Upper lobe of left lung (tissue), 6 donors: ENCODE measurements around the gene EFNA2. TPM values are rescaled to one million over a fixed set of nuclear protein-coding genes. Genes with fewer than 3 reads are reported as not detected.
A peak's percentile ranks its signal among the peaks of the same experiment; 100 is the strongest.

Source experiments
- ATAC-seq, 2 donors: fragments of 200-7000 bp; cut with Tn5 transposase; one replicate each; pipeline ENCODE4 v1.9.1; 2022; ENCODE audit warnings: mild to moderate bottlenecking in 2 of 2, moderate library complexity in 2 of 2; ENCODE audit not compliant: low FRiP score in 2 of 2
- DNase-seq, 2 donors: peaks; one replicate each; pipeline ENCODE4 v3.0.0-alpha.2; 2019 to 2020
- H3K27ac ChIP-seq, 4 donors: fragments of 200-600 bp; sonication (generic); one replicate each; pipeline ENCODE4 v1.5.1; 2016 to 2019
- H3K27me3 ChIP-seq, 4 donors: fragments of 200-600 bp; sonication (generic); one replicate each; pipeline ENCODE4 v1.5.1; 2017 to 2019
- H3K36me3 ChIP-seq, 4 donors: fragments of 200-600 bp; sonication (generic); one replicate each; pipeline ENCODE4 v1.5.1; 2016 to 2019
- H3K4me1 ChIP-seq, 4 donors: fragments of 200-600 bp; sonication (generic); one replicate each; pipeline ENCODE4 v1.5.1; 2018 to 2019
- H3K4me3 ChIP-seq, 4 donors: fragments of 200-600 bp; sonication (generic); one replicate each; pipeline ENCODE4 v1.5.1; 2017 to 2019; ENCODE audit warnings: mild to moderate bottlenecking in 2 of 4, moderate library complexity in 1 of 4
- H3K9me3 ChIP-seq, 4 donors: fragments of 200-600 bp; sonication (generic); one replicate each; pipeline ENCODE4 v1.5.1; 2018 to 2019
- CTCF ChIP-seq, 6 experiments: fragments of 450-650 bp in 4 of 6; fragments of 200-600 bp in 2 of 6; sonication (generic) in 2 of 6; IDR thresholded peaks; one replicate each; pipeline ENCODE4 v1.5.1; 2016 to 2019; ENCODE audit warnings: antibody characterized with exemption in 6 of 6
- EP300 ChIP-seq, 4 donors: sonication (generic); formaldehyde crosslinking; IDR thresholded peaks; one replicate each; pipeline ENCODE4 v1.5.1; 2017; ENCODE audit warnings: antibody characterized with exemption in 4 of 4, control low read depth in 2 of 4
- POLR2A ChIP-seq, 4 donors: fragments of 450-650 bp; IDR thresholded peaks; one replicate each; pipeline ENCODE4 v1.5.1; 2016 to 2017; ENCODE audit warnings: antibody characterized with exemption in 4 of 4, mild to moderate bottlenecking in 2 of 4
- POLR2AphosphoS5 ChIP-seq, 2 donors: sonication (generic); formaldehyde crosslinking; IDR thresholded peaks; one replicate each; pipeline ENCODE4 v1.5.1; 2017; ENCODE audit warnings: antibody characterized with exemption in 2 of 2
- WGBS, 2 donors: methylation state at CpG; one replicate each; pipeline ENCODE4 v1.1.5; 2017 to 2018; 5-methylcytosine and 5-hydroxymethylcytosine counted together
- total RNA-seq, 6 donors: library from RNA; depleted of rRNA in 4 of 6; stranded (reverse); fragments of >200 nt in 4 of 6; gene quantifications; one replicate each; pipeline versions ENCODE4 v1.1.0 to v1.2.1, GENCODE V29; 2016 to 2021
- donor health status: DM: no; HTN: no; CAD: no; lungs with moderate emphysema.
- donor health status: DM: no; HTN: yes; CAD: no; lungs with severe emphysema.

EFNA2 gene
- total RNA-seq, 6 donors from 2014 or later = not detected

GRCh38 chr19:1261798-1262622, 23.7 kb upstream of the EFNA2 start:
- ATAC-seq = peak in 1 of 2 donors; percentile 73
- DNase-seq = peak; percentile 93 to 96
- 21 to 24% methylated on average over 9 to 27 of the region's 28 CpGs for WGBS, 2 donors
- H3K4me1 ChIP-seq = peaks cover 78 to 94% (median 88%) of the 10 kb centered on the region in 4 donors
- H3K27ac ChIP-seq = peak overlapping the region; percentile 91 to 100 (median 98)
- H3K36me3 ChIP-seq = peaks cover 2 to 22% (median 16%) of the 10 kb centered on the region in 4 donors
- no peaks in the 10 kb centered on the region for H3K27me3 ChIP-seq
- peak overlapping the region; percentile 1 to 63 (median 58) for H3K4me3 ChIP-seq
- no peaks in the 10 kb centered on the region for H3K9me3 ChIP-seq
- TF ChIP-seq POLR2A (IDR thresholded peaks at IDR 0.05) = peak in 2 of 4 donors; percentile 39 to 73
- peak; percentile 43 to 48 for TF ChIP-seq POLR2AphosphoS5 (IDR thresholded peaks at IDR 0.05)
- TF ChIP-seq CTCF (IDR thresholded peaks at IDR 0.05) = no peak
- TF ChIP-seq EP300 (IDR thresholded peaks at IDR 0.05) = peak in 1 of 4 donors; percentile 8

- H3K27me3 ChIP-seq = no peaks in the 10 kb centered on the region
- TF ChIP-seq CTCF (IDR thresholded peaks at IDR 0.05) (no peak), POLR2AphosphoS5 (IDR thresholded peaks at IDR 0.05) (no peak), EP300 (IDR thresholded peaks at IDR 0.05) (no peak), POLR2A (IDR thresholded peaks at IDR 0.05) (no peak)
- H3K36me3 ChIP-seq = peaks cover 0 to 15% (median 9%) of the 10 kb centered on the region in 4 donors
- peak overlapping the region in 3 of 4 donors; percentile 5 to 63 (median 62) for H3K4me3 ChIP-seq
- ATAC-seq = no peak
- H3K27ac ChIP-seq = peak overlapping the region; percentile 91 to 100 (median 98)
- peaks cover 78 to 94% (median 88%) of the 10 kb centered on the region in 4 donors for H3K4me1 ChIP-seq
- H3K9me3 ChIP-seq = no peaks in the 10 kb centered on the region
- 43 to 47% methylated on average over 13 to 21 of the region's 21 CpGs for WGBS, 2 donors
- DNase-seq = peak in 1 of 2 donors; percentile 81
Measured at GRCh38 chr19:1262623-1263123, 23.0 kb upstream of the EFNA2 start.

- peak in 1 of 2 donors; percentile 33 for DNase-seq
- ATAC-seq = no peak
- H3K4me3 ChIP-seq = no peak overlapping the region
- peaks cover 78 to 94% (median 88%) of the 10 kb centered on the region in 4 donors for H3K4me1 ChIP-seq
- H3K27me3 ChIP-seq = no peaks in the 10 kb centered on the region
- no peaks in the 10 kb centered on the region for H3K9me3 ChIP-seq
- WGBS, 2 donors = 84 to 100% methylated on average over 1 to 3 of the region's 5 CpGs
- H3K36me3 ChIP-seq = peaks cover 0 to 10% (median 4%) of the 10 kb centered on the region in 4 donors
- H3K27ac ChIP-seq = peak overlapping the region; percentile 91 to 100 (median 98)
- TF ChIP-seq POLR2A (IDR thresholded peaks at IDR 0.05) (no peak), EP300 (IDR thresholded peaks at IDR 0.05) (no peak), CTCF (IDR thresholded peaks at IDR 0.05) (no peak), POLR2AphosphoS5 (IDR thresholded peaks at IDR 0.05) (no peak)
Measured at GRCh38 chr19:1263188-1263587, 22.5 kb upstream of the EFNA2 start.

- Histone ChIP-seq H3K9me3 (no peaks in the 10 kb centered on the region), H3K4me1 (peaks cover 68 to 87% (median 77%) of the 10 kb centered on the region in 4 donors), H3K4me3 (peak overlapping the region in 2 of 4 donors; percentile 60 to 66), H3K27ac (peak overlapping the region; percentile 85 to 100 (median 93)), H3K36me3 (no peaks in the 10 kb centered on the region), H3K27me3 (no peaks in the 10 kb centered on the region)
- DNase-seq (peak; percentile 80 to 84), ATAC-seq (peak; percentile 19 to 32)
- TF ChIP-seq CTCF (IDR thresholded peaks at IDR 0.05) (no peak), POLR2A (IDR thresholded peaks at IDR 0.05) (no peak), POLR2AphosphoS5 (IDR thresholded peaks at IDR 0.05) (peak in 1 of 2 donors; percentile 76), EP300 (IDR thresholded peaks at IDR 0.05) (peak in 2 of 4 donors; percentile 56 to 57)
- 80% methylated on average over 23 of the region's 26 CpGs; no CpG with 5 or more reads in 1 of the 2 donors for WGBS, 2 donors
Measured at GRCh38 chr19:1264801-1265614, 20.7 kb upstream of the EFNA2 start.
